Heart left ventricle (tissue), 13 donors: ENCODE measurements around the gene MGMT.

ENCODE experiments used
- CTCF ChIP-seq, 12 donors: fragments of 200-600 bp; sonication (generic) in 4 of 12; IDR thresholded peaks; one replicate each; pipeline versions ENCODE4 v1.5.0 to v1.8.0; 2018 to 2022; ENCODE audit warnings: antibody characterized with exemption in 12 of 12, mild to moderate bottlenecking in 5 of 12
- POLR2A ChIP-seq, 2 donors: fragments of 450-650 bp; IDR thresholded peaks; one replicate each; pipeline ENCODE4 v1.6.1; 2017; ENCODE audit warnings: antibody characterized with exemption in 2 of 2, mild to moderate bottlenecking in 2 of 2, moderate library complexity in 2 of 2
- donor health status: ischemic (EF 13 %, LVEDD 7.1; RV severe dilation, severe dysfunction).
- donor health status: DM: no; HTN: yes; CAD: no.
- donor health status: DM: no; HTN: no; CAD: no.
- donor health status: ischemic (EF 25% LVEDD 6.9; RV normal size, moderate dysfunction).
- donor health status: ischemic (EF 25% LVEDD 5.7; RV mildly dilated, moderate dysfunction).
- donor health status: ischemic (EF 35%, LVEDD 5.7; RV mildly dilated, moderate dysfunction).
- donor health status: nonischemic (EF 11% LVEDD 7.7; RV severe dilation, severe dysfunction).
- donor health status: DM: yes; HTN: yes; CAD: no.
- donor health status: PGD.
- donor health status: ischemic (EF 29% LVEDD 5.4; RV normal size, mild dysfunction).
- donor health status: nonischemic (EF 23%, LVEDD 6.1; RV moderate dilation, normal function).

DNA sequence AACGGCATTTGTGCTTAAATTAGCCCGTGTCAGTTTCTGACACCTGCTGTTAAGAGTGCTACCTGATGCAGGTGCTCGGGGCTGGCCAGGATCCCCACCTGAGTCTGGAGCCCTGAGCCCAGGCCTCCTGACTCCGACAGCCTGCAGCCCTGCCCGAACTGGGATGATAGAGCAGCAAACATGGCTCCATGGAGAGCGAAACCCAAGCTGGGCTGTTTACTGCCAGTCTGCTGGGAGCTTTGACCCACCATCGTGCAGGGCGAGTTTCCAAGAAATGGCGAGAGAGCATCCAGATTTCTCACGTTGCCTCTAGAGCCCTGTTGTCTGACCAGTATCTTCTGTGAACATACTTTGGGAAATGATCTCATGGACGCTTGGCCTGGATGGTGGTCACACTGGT is 66.2 kb downstream of the MGMT start:
- TF ChIP-seq POLR2A (IDR thresholded peaks at IDR 0.05) (no peak), CTCF (IDR thresholded peaks at IDR 0.05) (no peak)
